Tibial nerve (tissue), 4 donors: ENCODE measurements around the gene PC. TPM values are rescaled to one million over a fixed set of nuclear protein-coding genes. Genes with fewer than 3 reads are reported as not detected.

Experiments
- DNase-seq, 2 donors: peaks; one replicate each; pipeline ENCODE4 v3.0.0-alpha.2; 2019; ENCODE audit warnings: low spot score in 2 of 2
- H3K27ac ChIP-seq, 4 donors: fragments of 200-600 bp; sonication (generic) in 3 of 4; one replicate each; pipeline ENCODE4 v1.5.1; 2017 to 2019; ENCODE audit warnings: mild to moderate bottlenecking in 1 of 4
- H3K27me3 ChIP-seq, 2 donors: fragments of 200-600 bp; sonication (generic) in 1 of 2; one replicate each; pipeline versions ENCODE4 v1.5.1 to v1.6.0; 2017 to 2019
- H3K36me3 ChIP-seq, 3 donors: fragments of 200-600 bp; sonication (generic); one replicate each; pipeline ENCODE4 v1.5.1; 2018 to 2019
- H3K4me1 ChIP-seq, 4 donors: fragments of 200-600 bp; sonication (generic) in 3 of 4; one replicate each; pipeline ENCODE4 v1.5.1; 2017 to 2019
- H3K4me3 ChIP-seq, 4 donors: fragments of 200-600 bp; sonication (generic) in 3 of 4; one replicate each; pipeline ENCODE4 v1.5.1; 2017 to 2019; ENCODE audit warnings: mild to moderate bottlenecking in 1 of 4, moderate library complexity in 1 of 4
- H3K9me3 ChIP-seq, 4 donors: fragments of 200-600 bp; sonication (generic) in 3 of 4; one replicate each; pipeline ENCODE4 v1.5.1; 2017 to 2019
- CTCF ChIP-seq, 5 experiments: fragments of 200-600 bp in 3 of 5; fragments of 450-650 bp in 2 of 5; sonication (generic) in 3 of 5; IDR thresholded peaks; one replicate each; pipeline ENCODE4 v1.5.1; 2016 to 2019; ENCODE audit warnings: antibody characterized with exemption in 5 of 5, mild to moderate bottlenecking in 3 of 5, moderate library complexity in 2 of 5
- EP300 ChIP-seq, 2 donors: sonication (generic); formaldehyde crosslinking; IDR thresholded peaks; one replicate each; pipeline ENCODE4 v1.6.1; 2017; ENCODE audit warnings: antibody characterized with exemption in 2 of 2, mild to moderate bottlenecking in 1 of 2
- POLR2A ChIP-seq, 2 donors: fragments of 450-650 bp; IDR thresholded peaks; one replicate each; pipeline ENCODE4 v1.6.1; 2017; ENCODE audit warnings: antibody characterized with exemption in 2 of 2, mild to moderate bottlenecking in 2 of 2, moderate library complexity in 2 of 2
- WGBS, 2 donors: methylation state at CpG; one replicate each; pipeline ENCODE4 v1.1.5; 2018; 5-methylcytosine and 5-hydroxymethylcytosine counted together
- total RNA-seq, 4 donors: library from RNA; depleted of rRNA; stranded (reverse); fragments of >200 nt; gene quantifications; one replicate each; pipeline ENCODE4 v1.1.0, GENCODE V29; 2016

The PC gene
- total RNA-seq, 4 donors from 2014 or later = 82.5 to 135 (median 90.2) TPM

- no peaks in the 10 kb centered on the region for H3K9me3 ChIP-seq
- WGBS, 2 donors = 81 to 86% methylated on average over 24 to 28 of the region's 29 CpGs
- no peak for DNase-seq
These were observed 99.1 kb downstream of the PC start for GRCh38 chr11:66858939-66859685.

GRCh38 chr11:66858186-66858938 is 99.8 kb downstream of the PC start:
- WGBS, 2 donors = 92 to 94% methylated on average over 48 to 59 of the region's 62 CpGs
- no peak overlapping the region for H3K4me3 ChIP-seq
- no peak for DNase-seq

More at GRCh38 chr11:66858939-66859685, 99.1 kb downstream of the PC start:
- Histone ChIP-seq H3K4me3 (no peak overlapping the region), H3K4me1 (peaks cover 0 to 21% (median 5%) of the 10 kb centered on the region in 4 donors), H3K27ac (peak overlapping the region in 1 of 4 donors; percentile 12), H3K27me3 (no peaks in the 10 kb centered on the region), H3K36me3 (peaks cover 0 to 63% (median 0%) of the 10 kb centered on the region in 3 donors)
- no peak for TF ChIP-seq CTCF (IDR thresholded peaks at IDR 0.05)
- no peak for TF ChIP-seq EP300 (IDR thresholded peaks at IDR 0.05)
- no peak for TF ChIP-seq POLR2A (IDR thresholded peaks at IDR 0.05)

GRCh38 chr11:66857927-66858185 is 100.3 kb downstream of the PC start:
- Histone ChIP-seq H3K4me3 (no peak overlapping the region), H3K27me3 (no peaks in the 10 kb centered on the region), H3K4me1 (peaks cover 0 to 21% (median 5%) of the 10 kb centered on the region in 4 donors), H3K27ac (peak overlapping the region in 2 of 4 donors; percentile 83 to 97), H3K9me3 (no peaks in the 10 kb centered on the region), H3K36me3 (peaks cover 0 to 54% (median 0%) of the 10 kb centered on the region in 3 donors)
- whole genome bisulfite sequencing, 2 donors = 94 to 98% methylated on average over 9 to 19 of the region's 19 CpGs
- TF ChIP-seq CTCF (IDR thresholded peaks at IDR 0.05) (no peak), POLR2A (IDR thresholded peaks at IDR 0.05) (no peak), EP300 (IDR thresholded peaks at IDR 0.05) (no peak)
- no peak for DNase-seq

More at GRCh38 chr11:66858186-66858938, 99.8 kb downstream of the PC start:
- H3K9me3 ChIP-seq = no peaks in the 10 kb centered on the region
- H3K36me3 ChIP-seq = peaks cover 0 to 57% (median 0%) of the 10 kb centered on the region in 3 donors
- H3K4me1 ChIP-seq = peaks cover 0 to 21% (median 5%) of the 10 kb centered on the region in 4 donors
- H3K27ac ChIP-seq = no peak overlapping the region
- H3K27me3 ChIP-seq = no peaks in the 10 kb centered on the region
- TF ChIP-seq EP300 (IDR thresholded peaks at IDR 0.05) = no peak
- TF ChIP-seq CTCF (IDR thresholded peaks at IDR 0.05) = no peak

- H3K36me3 ChIP-seq = peaks cover 0 to 54% (median 0%) of the 10 kb centered on the region in 3 donors
- H3K4me3 ChIP-seq = peak overlapping the region; percentile 13 to 76 (median 50)
- DNase-seq = no peak
- no peaks in the 10 kb centered on the region for H3K9me3 ChIP-seq
- no peaks in the 10 kb centered on the region for H3K27me3 ChIP-seq
- WGBS, 2 donors = 80 to 84% methylated on average over 14 to 20 of the region's 47 CpGs
- peaks cover 0 to 21% (median 5%) of the 10 kb centered on the region in 4 donors for H3K4me1 ChIP-seq
- TF ChIP-seq EP300 (IDR thresholded peaks at IDR 0.05) (no peak), POLR2A (IDR thresholded peaks at IDR 0.05) (no peak), CTCF (IDR thresholded peaks at IDR 0.05) (no peak)
- H3K27ac ChIP-seq = peak overlapping the region; percentile 75 to 97 (median 86)
These were observed 100.8 kb downstream of the PC start for GRCh38 chr11:66857234-66857926.
